Psoas muscle (tissue), 8 donors: ENCODE measurements around the gene FGF14. TPM values are rescaled to one million over a fixed set of nuclear protein-coding genes. Genes with fewer than 3 reads are reported as not detected.

ENCODE experiments used
- ATAC-seq, 4 donors: fragments of 200-7000 bp; cut with Tn5 transposase; one replicate each; pipeline ENCODE4 v1.9.1; 2020; ENCODE audit warnings: moderate library complexity in 3 of 4, mild to moderate bottlenecking in 2 of 4
- DNase-seq, 2 donors: peaks; one replicate each; pipeline ENCODE4 v3.0.0-alpha.2; 2020
- H3K27ac ChIP-seq: fragments of 200-600 bp; one replicate; pipeline ENCODE4 v1.8.0; 2022
- H3K27me3 ChIP-seq, 3 donors: fragments of 200-600 bp in 1 of 3; one replicate each; pipeline versions ENCODE4 v1.6.1 to v1.8.0; 2013 to 2022; ENCODE audit warnings: low read length in 2 of 3, mild to moderate bottlenecking in 2 of 3, moderate library complexity in 1 of 3; ENCODE audit not compliant: insufficient read depth in 3 of 3
- H3K36me3 ChIP-seq, 2 donors: fragments of 200-600 bp in 1 of 2; one replicate each; pipeline versions ENCODE4 v1.6.1 to v1.8.0; 2013 to 2022; ENCODE audit warnings: low read depth in 1 of 2, mild to moderate bottlenecking in 1 of 2, moderate library complexity in 1 of 2; ENCODE audit not compliant: insufficient read depth in 1 of 2
- H3K4me1 ChIP-seq: fragments of 200-600 bp; one replicate; pipeline ENCODE4 v1.8.0; 2022
- H3K4me3 ChIP-seq: fragments of 200-600 bp; one replicate; pipeline ENCODE4 v1.8.0; 2022; ENCODE audit warnings: mild to moderate bottlenecking
- H3K9me3 ChIP-seq: fragments of 200-600 bp; one replicate; pipeline ENCODE4 v1.8.0; 2022
- CTCF ChIP-seq: fragments of 200-600 bp; IDR thresholded peaks from one replicate; pipeline ENCODE4 v1.8.0; 2022; ENCODE audit warnings: antibody characterized with exemption
- WGBS, 3 donors: extraction: QIAGEN DNeasy Blood & Tissue Kit; methylation state at CpG; one replicate each; pipeline versions ENCODE4 v1.1.6 to v1.1.7; 2013; 5-methylcytosine and 5-hydroxymethylcytosine counted together
- intact Hi-C, 2 donors: fragments of 100-400 bp; cut with DNase I; formaldehyde crosslinking; loops; one replicate each; pipeline versions ENCODE4 v1.11.0 to v1.14.2; 2022
- polyA plus RNA-seq, 3 donors: library from polyadenylated mRNA; stranded (reverse); fragments of 200-250 nt; gene quantifications; one replicate each; pipeline ENCODE4 v1.2.3, GENCODE V29; 2013
- total RNA-seq, 4 donors: library from RNA; stranded (reverse); fragmentation: NEBNext Ultra II Directional in 2 of 4; extraction: Animal tissue kit (Norgen Biotek cat#: 25700) in 2 of 4; gene quantifications; one replicate each; pipeline versions ENCODE4 v1.2.1 to v1.2.4, GENCODE V29; 2021 to 2023
- donor health status: healthy with polysubstance abuse.
- donor health status: DM: no; HTN: no; CAD: no; lungs with moderate emphysema.
- donor health status: Bipolar disorder and iron deficiency.
- donor health status: healthy.
- donor health status: DM: yes; HTN: yes; CAD: no.
- donor health status: DM: no; HTN: no; CAD: no.
- donor health status: DM: no; HTN: no; CAD: no.
- donor health status: DM: yes; HTN: yes; CAD: no.

FGF14 gene
- total and polyA plus RNA-seq, 7 donors, result 0.01 to 0.05 (median 0.02) TPM; not detected in 4

- H3K9me3 ChIP-seq, result no peaks in the 10 kb centered on the region
- intact Hi-C loops, result no loop called here
- no peak for TF ChIP-seq CTCF
- no peaks in the 10 kb centered on the region for H3K4me1 ChIP-seq
- WGBS, 3 donors, result 83 to 90% (median 83%) methylated on average over 3 of the region's 3 CpGs
- H3K27me3 ChIP-seq, result no peaks in the 10 kb centered on the region
- H3K27ac ChIP-seq, result no peak overlapping the region
- no peak for ATAC-seq
- DNase-seq, result no peak
- no peaks in the 10 kb centered on the region for H3K36me3 ChIP-seq
- no peak overlapping the region for H3K4me3 ChIP-seq
Observed at GRCh38 chr13:101718496-101718895, 683.4 kb downstream of the FGF14 start.

GRCh38 chr13:101717353-101717752 is 684.5 kb downstream of the FGF14 start:
- Histone ChIP-seq H3K27me3 (no peaks in the 10 kb centered on the region), H3K36me3 (no peaks in the 10 kb centered on the region), H3K4me1 (no peaks in the 10 kb centered on the region), H3K27ac (no peak overlapping the region), H3K4me3 (no peak overlapping the region), H3K9me3 (no peaks in the 10 kb centered on the region)
- TF ChIP-seq CTCF, result no peak
- intact Hi-C loops, result no loop called here
- WGBS, 3 donors, result 84 to 87% (median 86%) methylated on average over 10 of the region's 10 CpGs
- ATAC-seq (no peak), DNase-seq (no peak)

- WGBS, 3 donors, result 84 to 91% (median 90%) methylated on average over 3 of the region's 3 CpGs
- Histone ChIP-seq H3K4me1 (no peaks in the 10 kb centered on the region), H3K9me3 (no peaks in the 10 kb centered on the region), H3K36me3 (no peaks in the 10 kb centered on the region), H3K27me3 (no peaks in the 10 kb centered on the region), H3K27ac (no peak overlapping the region), H3K4me3 (no peak overlapping the region)
- no peak for ATAC-seq
- DNase-seq, result no peak
- no peak for TF ChIP-seq CTCF
- intact Hi-C loops, result no loop called here
Observed at GRCh38 chr13:101714195-101714594, 687.7 kb downstream of the FGF14 start.

- Histone ChIP-seq H3K36me3 (no peaks in the 10 kb centered on the region), H3K27ac (no peak overlapping the region), H3K4me1 (no peaks in the 10 kb centered on the region), H3K9me3 (no peaks in the 10 kb centered on the region), H3K27me3 (no peaks in the 10 kb centered on the region), H3K4me3 (no peak overlapping the region)
- intact Hi-C loops, result no loop called here
- no peak for TF ChIP-seq CTCF
- DNase-seq (no peak), ATAC-seq (peak in 3 of 4 donors; percentile 13 to 42 (median 17))
- 61 to 72% (median 69%) methylated on average over 2 of the region's 2 CpGs for WGBS, 3 donors
Observed at GRCh38 chr13:101712026-101712348, 689.9 kb downstream of the FGF14 start.

GRCh38 chr13:101711307-101712025 is 690.4 kb downstream of the FGF14 start:
- Histone ChIP-seq H3K27me3 (no peaks in the 10 kb centered on the region), H3K4me3 (no peak overlapping the region), H3K36me3 (no peaks in the 10 kb centered on the region), H3K27ac (no peak overlapping the region), H3K9me3 (no peaks in the 10 kb centered on the region), H3K4me1 (no peaks in the 10 kb centered on the region)
- ATAC-seq (peak in 3 of 4 donors; percentile 39 to 50 (median 46)), DNase-seq (peak; percentile 15 to 58)
- 82 to 90% (median 88%) methylated on average over 2 of the region's 2 CpGs for WGBS, 3 donors
- intact Hi-C loops, result no loop called here
- TF ChIP-seq CTCF, result no peak
